ENCODE results near the gene SSBP2. TPM values are rescaled to one million over a fixed set of nuclear protein-coding genes. Genes with fewer than 3 reads are reported as not detected.

Gene SSBP2
- total RNA-seq, 1 donor from 2014 or later: 7.9 TPM

DNA sequence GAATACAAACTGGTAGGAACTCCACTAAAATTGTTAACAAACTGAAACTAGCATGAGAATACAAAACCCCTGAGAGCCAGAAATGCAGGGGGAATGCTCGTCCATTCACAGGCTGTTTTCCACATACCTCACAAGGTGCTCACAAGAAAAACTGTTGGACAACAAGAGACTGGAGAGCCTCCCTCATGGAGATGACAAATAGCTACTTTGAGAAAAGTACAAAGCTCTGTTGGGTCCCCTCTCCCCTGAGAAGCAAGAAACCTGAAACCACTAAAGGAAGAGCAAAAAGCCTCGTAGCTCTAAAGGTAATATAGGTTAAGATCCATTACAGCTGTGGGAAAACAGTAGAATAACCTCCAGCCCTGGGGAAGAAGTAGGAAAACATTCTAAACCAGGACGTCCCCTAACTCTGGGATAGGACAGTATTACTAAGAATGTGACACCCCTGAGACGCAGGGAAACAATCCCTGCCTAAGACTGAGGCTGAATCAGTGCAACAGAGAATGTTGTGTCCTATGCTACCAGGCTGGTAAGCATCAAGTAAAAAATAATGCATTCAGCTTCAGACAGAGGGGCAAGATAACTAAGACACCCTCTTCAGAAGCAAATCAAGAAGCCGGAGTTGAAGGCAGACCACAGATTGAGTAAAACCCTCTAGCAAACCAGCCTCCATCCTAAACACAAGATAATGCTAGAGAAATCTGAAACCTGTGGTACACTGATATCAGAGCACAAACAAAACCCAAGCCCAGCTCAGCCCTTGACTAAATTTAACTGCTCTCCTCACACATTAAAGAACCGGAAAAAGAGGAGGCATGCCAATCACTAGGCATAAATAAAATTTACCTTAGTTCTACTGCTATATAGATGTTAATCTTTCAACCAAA, 160.2 kb downstream of the SSBP2 start:
- Histone ChIP-seq H3K27me3 (ENCODE audit: control insufficient read depth, insufficient read depth, low read length) (no peaks in the 10 kb centered on the region), H3K36me3 (ENCODE audit: control insufficient read depth, insufficient read depth, low read length) (no peaks in the 10 kb centered on the region), H3K4me3 (ENCODE audit: low read depth, low read length) (no peak overlapping the region)
- no peak for FAIRE-seq
- DNase-seq (ENCODE audit: low read depth): no peak
- TF ChIP-seq, protein P1, sequence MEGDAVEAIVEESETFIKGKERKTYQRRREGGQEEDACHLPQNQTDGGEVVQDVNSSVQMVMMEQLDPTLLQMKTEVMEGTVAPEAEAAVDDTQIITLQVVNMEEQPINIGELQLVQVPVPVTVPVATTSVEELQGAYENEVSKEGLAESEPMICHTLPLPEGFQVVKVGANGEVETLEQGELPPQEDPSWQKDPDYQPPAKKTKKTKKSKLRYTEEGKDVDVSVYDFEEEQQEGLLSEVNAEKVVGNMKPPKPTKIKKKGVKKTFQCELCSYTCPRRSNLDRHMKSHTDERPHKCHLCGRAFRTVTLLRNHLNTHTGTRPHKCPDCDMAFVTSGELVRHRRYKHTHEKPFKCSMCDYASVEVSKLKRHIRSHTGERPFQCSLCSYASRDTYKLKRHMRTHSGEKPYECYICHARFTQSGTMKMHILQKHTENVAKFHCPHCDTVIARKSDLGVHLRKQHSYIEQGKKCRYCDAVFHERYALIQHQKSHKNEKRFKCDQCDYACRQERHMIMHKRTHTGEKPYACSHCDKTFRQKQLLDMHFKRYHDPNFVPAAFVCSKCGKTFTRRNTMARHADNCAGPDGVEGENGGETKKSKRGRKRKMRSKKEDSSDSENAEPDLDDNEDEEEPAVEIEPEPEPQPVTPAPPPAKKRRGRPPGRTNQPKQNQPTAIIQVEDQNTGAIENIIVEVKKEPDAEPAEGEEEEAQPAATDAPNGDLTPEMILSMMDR (IDR thresholded peaks at IDR 0.05; ENCODE audit: insufficient read depth, low read length, severe bottlenecking): no peak

DNA sequence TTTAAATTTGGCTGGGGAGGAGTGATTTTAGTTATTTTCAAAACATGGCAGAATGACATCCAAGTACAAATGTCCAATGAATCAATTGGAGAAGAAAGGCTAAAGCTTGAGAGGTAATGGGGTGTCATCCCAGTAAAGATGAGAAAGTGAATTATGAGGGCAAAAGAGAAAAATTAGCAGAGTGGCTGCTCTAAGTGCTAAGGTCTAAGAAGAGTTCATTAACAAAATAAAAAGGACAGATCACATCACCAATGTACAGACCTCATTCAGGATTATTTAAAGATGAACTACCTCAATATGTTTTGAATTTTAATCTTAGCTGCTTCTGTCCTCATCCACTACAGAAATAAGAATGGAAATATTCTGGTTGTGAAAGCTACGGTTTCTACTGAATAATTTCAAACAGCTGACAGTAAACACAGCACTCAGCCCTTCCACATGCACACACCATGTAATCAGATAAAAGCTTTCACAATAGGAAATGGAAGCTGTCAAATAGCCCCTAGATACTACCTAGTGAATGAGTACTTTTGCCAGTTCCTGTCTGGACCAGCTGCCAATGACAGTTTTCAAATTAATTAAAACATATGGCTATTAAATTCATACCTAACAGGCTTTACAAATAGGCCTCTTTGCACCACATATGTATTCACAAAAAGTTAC, 171.5 kb downstream of the SSBP2 start:
- TF ChIP-seq, protein P1 (IDR thresholded peaks at IDR 0.05; ENCODE audit: insufficient read depth, low read length, severe bottlenecking): no peak
- peak; percentile 4 for DNase-seq (ENCODE audit: low read depth)
- FAIRE-seq: no peak
- H3K27me3 ChIP-seq (ENCODE audit: control insufficient read depth, insufficient read depth, low read length): no peaks in the 10 kb centered on the region
- no peaks in the 10 kb centered on the region for H3K36me3 ChIP-seq (ENCODE audit: control insufficient read depth, insufficient read depth, low read length)
- H3K4me3 ChIP-seq (ENCODE audit: low read depth, low read length): no peak overlapping the region

DNA sequence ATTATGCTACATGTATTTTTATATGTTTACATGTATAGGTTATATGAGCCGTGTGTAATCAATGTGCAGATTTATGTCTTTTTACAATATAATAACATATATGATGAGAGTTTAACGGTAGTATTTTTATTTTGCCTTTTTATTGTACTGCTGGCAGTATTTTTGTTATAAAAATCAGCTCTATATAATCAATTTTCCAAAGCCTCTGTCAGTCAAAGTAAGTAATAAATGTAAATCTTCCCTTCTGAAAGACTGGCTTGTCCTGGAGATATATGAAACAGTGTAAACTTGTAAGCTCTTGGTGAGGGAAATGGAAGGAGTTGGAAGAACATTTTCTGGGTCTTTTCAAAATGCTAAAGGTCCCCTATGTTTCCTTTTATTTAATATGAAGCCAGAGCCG, 173.8 kb downstream of the SSBP2 start:
- Histone ChIP-seq H3K27me3 (ENCODE audit: control insufficient read depth, insufficient read depth, low read length) (no peaks in the 10 kb centered on the region), H3K4me3 (ENCODE audit: low read depth, low read length) (no peak overlapping the region), H3K36me3 (ENCODE audit: control insufficient read depth, insufficient read depth, low read length) (no peaks in the 10 kb centered on the region)
- FAIRE-seq (no peak), DNase-seq (ENCODE audit: low read depth) (no peak)
- TF ChIP-seq, protein P1 (IDR thresholded peaks at IDR 0.05; ENCODE audit: insufficient read depth, low read length, severe bottlenecking): no peak

- no peak for FAIRE-seq
- Histone ChIP-seq H3K36me3 (ENCODE audit: control insufficient read depth, insufficient read depth, low read length) (no peaks in the 10 kb centered on the region), H3K27me3 (ENCODE audit: control insufficient read depth, insufficient read depth, low read length) (no peaks in the 10 kb centered on the region), H3K4me3 (ENCODE audit: low read depth, low read length) (no peak overlapping the region)
- DNase-seq (ENCODE audit: low read depth): no peak
- TF ChIP-seq, protein P1 (IDR thresholded peaks at IDR 0.05; ENCODE audit: insufficient read depth, low read length, severe bottlenecking): no peak
Observed at GRCh38 chr5:81575924-81576323, 175.0 kb downstream of the SSBP2 start.

DNA sequence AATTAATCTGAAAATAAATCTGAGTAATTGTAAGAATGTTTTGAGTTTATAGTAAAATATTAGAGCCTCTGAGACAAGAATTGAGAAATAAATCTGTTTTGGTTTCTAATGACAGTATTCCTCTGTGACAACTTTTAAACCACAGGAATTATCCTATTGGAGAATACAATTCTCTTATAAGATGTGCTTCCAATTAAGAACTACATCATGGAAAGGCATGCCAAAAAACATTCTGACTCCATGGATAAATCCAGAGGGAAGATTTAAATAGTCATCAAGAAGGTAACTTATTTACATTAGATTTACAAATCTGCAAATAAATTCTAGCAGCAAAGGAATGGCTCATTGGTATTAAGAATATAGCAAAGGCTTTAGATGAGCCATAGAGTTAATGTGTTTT, 178.7 kb downstream of the SSBP2 start:
- no peak for FAIRE-seq
- no peak for DNase-seq (ENCODE audit: low read depth)
- TF ChIP-seq, protein P1 (IDR thresholded peaks at IDR 0.05; ENCODE audit: insufficient read depth, low read length, severe bottlenecking): no peak
- Histone ChIP-seq H3K4me3 (ENCODE audit: low read depth, low read length) (no peak overlapping the region), H3K27me3 (ENCODE audit: control insufficient read depth, insufficient read depth, low read length) (no peaks in the 10 kb centered on the region), H3K36me3 (ENCODE audit: control insufficient read depth, insufficient read depth, low read length) (no peaks in the 10 kb centered on the region)
